HepG2 (cell line): ENCODE measurements around the gene TMEM79. TPM values are rescaled to one million over a fixed set of nuclear protein-coding genes. Genes with fewer than 3 reads are reported as not detected.

ENCODE experiments used
- DR1 ChIP-seq: sonication (generic); formaldehyde crosslinking; IDR thresholded peaks from 2 replicates; pipeline ENCODE4 v1.8.0; 2021; ENCODE audit warnings: mild to moderate bottlenecking, missing genetic modification reagents, inconsistent platforms
- GATAD2A ChIP-seq: IDR thresholded peaks from 2 replicates; pipeline ENCODE4 v1.6.1; 2016
- ISX ChIP-seq: sonication (generic); formaldehyde crosslinking; conservative IDR thresholded peaks from 2 replicates; pipeline ENCODE4 v1.5.0; 2020; ENCODE audit warnings: missing genetic modification reagents
- KDM5B ChIP-seq: sonication (generic); formaldehyde crosslinking; IDR thresholded peaks from 2 replicates; pipeline ENCODE4 v1.4.0; 2020; ENCODE audit warnings: missing genetic modification reagents, mild to moderate bottlenecking, borderline replicate concordance
- KDM6A ChIP-seq: IDR thresholded peaks from 2 replicates; pipeline ENCODE4 v1.6.1; 2016; ENCODE audit warnings: low read depth
- MBNL3 ChIP-seq: fragments of 250-450 bp; sonication (Bioruptor Pico); conservative IDR thresholded peaks from 2 replicates; pipeline ENCODE4 v1.8.0; 2022; ENCODE audit warnings: mild to moderate bottlenecking, inconsistent platforms
- PHB2 ChIP-seq: fragments of 450-650 bp; IDR thresholded peaks from 2 replicates; pipeline ENCODE4 v1.6.1; 2018; ENCODE audit not compliant: partially characterized antibody
- PHF8 ChIP-seq: sonication (generic); formaldehyde crosslinking; IDR thresholded peaks from 2 replicates; pipeline ENCODE4 v1.5.0; 2020; ENCODE audit warnings: missing genetic modification reagents
- POLR2AphosphoS2 ChIP-seq: IDR thresholded peaks from 2 replicates; pipeline ENCODE4 v1.6.1; 2011; ENCODE audit warnings: low read depth, low read length, improper control_type of control experiment
- SOX5 ChIP-seq: IDR thresholded peaks from 2 replicates; pipeline ENCODE4 v1.6.1; 2016; ENCODE audit warnings: borderline replicate concordance
- XRCC5 ChIP-seq: fragments of 200-400 bp; formaldehyde crosslinking; optimal IDR thresholded peaks from 2 replicates; pipeline ENCODE3; 2017; ENCODE audit warnings: mild to moderate bottlenecking, low read length
- ZFP36 ChIP-seq: fragments of 150-350 bp; IDR thresholded peaks from 2 replicates; pipeline ENCODE4 v1.6.1; 2018; ENCODE audit warnings: borderline replicate concordance, low read length, low read depth; ENCODE audit not compliant: partially characterized antibody
- ZFP62 ChIP-seq: sonication (generic); formaldehyde crosslinking; IDR thresholded peaks from 2 replicates; pipeline ENCODE4 v1.4.0; 2020; ENCODE audit warnings: missing genetic modification reagents
- ZFX ChIP-seq: sonication (generic); formaldehyde crosslinking; IDR thresholded peaks from 2 replicates; pipeline ENCODE4 v1.4.0; 2020; ENCODE audit warnings: mild to moderate bottlenecking, low read depth, missing genetic modification reagents, moderate library complexity
- ZKSCAN1 ChIP-seq: fragments of 150-350 bp; IDR thresholded peaks from 2 replicates; pipeline ENCODE4 v1.6.1; 2014; ENCODE audit warnings: low read length
- ZNF12 ChIP-seq: sonication (generic); formaldehyde crosslinking; IDR thresholded peaks from 2 replicates; pipeline ENCODE4 v1.5.0; 2020; ENCODE audit warnings: missing genetic modification reagents
- ZNF552 ChIP-seq: sonication (generic); formaldehyde crosslinking; IDR thresholded peaks from 2 replicates; pipeline ENCODE4 v1.9.0; 2022; ENCODE audit warnings: missing genetic modification reagents, mild to moderate bottlenecking, borderline replicate concordance
- ZNF562 ChIP-seq: sonication (generic); formaldehyde crosslinking; IDR thresholded peaks from 2 replicates; pipeline ENCODE4 v1.8.0; 2022; ENCODE audit warnings: missing genetic modification reagents, borderline replicate concordance
- ZNF564 ChIP-seq: sonication (generic); formaldehyde crosslinking; IDR thresholded peaks from 2 replicates; pipeline ENCODE4 v1.8.1; 2023; ENCODE audit warnings: mild to moderate bottlenecking, missing genetic modification reagents
- ZNF577 ChIP-seq: sonication (generic); formaldehyde crosslinking; IDR thresholded peaks from 2 replicates; pipeline ENCODE4 v1.4.0; 2020; ENCODE audit warnings: mild to moderate bottlenecking, low read depth, missing genetic modification reagents, borderline replicate concordance
- polyA plus RNA-seq, 8 experiments: library from polyadenylated mRNA; depleted of rRNA in 3 of 8; stranded (reverse) in 7 of 8; unstranded in 1 of 8; fragments of >200 nt; fragmentation: Illumina TruSeq in 4 of 8; extraction: Trizol in 4 of 8; gene quantifications; 2 replicates each; pipeline versions ENCODE4 v1.2.1 to v1.2.3, GENCODE V29; 2011 to 2016; ENCODE audit warnings: low read depth in 4 of 8, missing spikeins in 1 of 8, mixed read lengths in 1 of 8; ENCODE audit not compliant: insufficient read depth in 1 of 8
- total RNA-seq, 5 experiments: library from RNA; depleted of rRNA; stranded (reverse); fragments of >200 nt; fragmentation: Illumina TruSeq; extraction: Trizol; gene quantifications; 2 replicates each; pipeline ENCODE4 v1.2.3, GENCODE V29; 2016; ENCODE audit warnings: low read depth in 1 of 5
- TF ChIP-seq, protein P1 (sequence below): sonication (generic); formaldehyde crosslinking; IDR thresholded peaks from 2 replicates; pipeline ENCODE4 v1.4.0; 2020; ENCODE audit warnings: mild to moderate bottlenecking, low read depth, missing genetic modification reagents
- TF ChIP-seq, protein P2 (sequence below): sonication (generic); formaldehyde crosslinking; IDR thresholded peaks from 2 replicates; pipeline ENCODE4 v1.5.0; 2020; ENCODE audit warnings: missing genetic modification reagents
- TF ChIP-seq, protein P3 (sequence below): sonication (generic); formaldehyde crosslinking; IDR thresholded peaks from 2 replicates; pipeline ENCODE4 v1.5.0; 2020; ENCODE audit warnings: mild to moderate bottlenecking, missing genetic modification reagents
- TF ChIP-seq, protein P4 (sequence below): sonication (generic); formaldehyde crosslinking; IDR thresholded peaks from 2 replicates; pipeline ENCODE4 v1.5.0; 2020; ENCODE audit warnings: missing genetic modification reagents
- TF ChIP-seq, protein P5 (sequence below): sonication (generic); formaldehyde crosslinking; IDR thresholded peaks from 2 replicates; pipeline ENCODE4 v1.8.0; 2022; ENCODE audit warnings: mild to moderate bottlenecking, missing genetic modification reagents, moderate library complexity

The TMEM79 gene
- total and polyA plus RNA-seq, 2 of the 13 experiments (the other 11 are each of a cell fraction or from before 2014, with no cell fraction given), result 1.2 to 1.9 TPM

DNA sequence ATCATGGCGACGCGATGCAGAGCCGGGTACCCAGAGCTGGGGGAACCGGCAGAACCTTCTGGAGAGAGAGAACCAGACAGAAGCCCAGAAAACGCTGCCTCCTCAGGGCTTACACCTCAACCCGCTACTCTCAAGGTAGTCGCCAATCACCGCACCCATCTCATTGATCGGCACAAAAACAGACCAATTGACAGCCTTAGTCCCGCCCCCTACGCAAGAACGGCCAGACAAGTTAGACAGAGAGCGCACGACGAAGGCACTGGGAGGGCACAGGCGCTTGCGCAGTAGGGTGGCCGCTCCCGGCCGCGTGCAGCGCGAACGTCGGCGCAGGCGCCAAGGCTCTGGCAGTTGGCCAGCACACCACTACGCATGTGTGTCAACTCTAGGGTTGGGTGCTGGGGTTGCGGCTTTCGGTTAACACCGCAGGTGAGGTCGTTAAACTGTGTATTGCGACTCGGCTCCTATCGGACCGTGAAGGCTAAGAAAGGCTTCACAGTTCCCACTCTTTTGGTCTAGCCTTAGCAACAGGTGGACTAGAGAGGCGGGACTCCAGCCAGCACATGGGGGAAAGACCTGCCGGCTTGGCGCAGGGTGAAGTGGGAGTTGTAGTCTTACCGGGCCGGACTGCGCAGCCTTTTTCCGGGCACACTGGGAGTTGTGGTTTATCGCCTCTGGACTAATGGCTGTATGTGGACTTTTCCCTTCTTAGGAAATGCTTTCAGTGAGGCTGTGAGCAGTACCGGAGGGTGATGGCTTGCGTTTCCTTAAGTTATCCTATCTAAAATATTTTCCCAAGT is 54.3 kb downstream of the TMEM79 start, which contains the start of the genes CCT3 and TSACC (continued):
- TF ChIP-seq, protein P1, sequence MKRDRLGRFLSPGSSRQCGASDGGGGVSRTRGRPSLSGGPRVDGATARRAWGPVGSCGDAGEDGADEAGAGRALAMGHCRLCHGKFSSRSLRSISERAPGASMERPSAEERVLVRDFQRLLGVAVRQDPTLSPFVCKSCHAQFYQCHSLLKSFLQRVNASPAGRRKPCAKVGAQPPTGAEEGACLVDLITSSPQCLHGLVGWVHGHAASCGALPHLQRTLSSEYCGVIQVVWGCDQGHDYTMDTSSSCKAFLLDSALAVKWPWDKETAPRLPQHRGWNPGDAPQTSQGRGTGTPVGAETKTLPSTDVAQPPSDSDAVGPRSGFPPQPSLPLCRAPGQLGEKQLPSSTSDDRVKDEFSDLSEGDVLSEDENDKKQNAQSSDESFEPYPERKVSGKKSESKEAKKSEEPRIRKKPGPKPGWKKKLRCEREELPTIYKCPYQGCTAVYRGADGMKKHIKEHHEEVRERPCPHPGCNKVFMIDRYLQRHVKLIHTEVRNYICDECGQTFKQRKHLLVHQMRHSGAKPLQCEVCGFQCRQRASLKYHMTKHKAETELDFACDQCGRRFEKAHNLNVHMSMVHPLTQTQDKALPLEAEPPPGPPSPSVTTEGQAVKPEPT, result 0 out of 2 replicates have a peak, but pooled peaks have one; percentile 50
- TF ChIP-seq SOX5 (CRISPR knock-in tag), result no peak
- no peak for TF ChIP-seq POLR2AphosphoS2
- TF ChIP-seq ZNF552 (CRISPR knock-in tag), result no peak
- no peak; the same call in none of the 2 replicates for TF ChIP-seq GATAD2A (CRISPR knock-in tag)
- TF ChIP-seq KDM5B, result peak; percentile 60; the same call in 1 of the 2 replicates
- TF ChIP-seq MBNL3 (CRISPR knock-in tag), result no peak
- no peak for TF ChIP-seq ZFP36
- TF ChIP-seq PHB2, result no peak
- peak; percentile 76; the same call in 1 of the 2 replicates for TF ChIP-seq DR1 (CRISPR knock-in tag)
- TF ChIP-seq ZFP62 (CRISPR knock-in tag), result no peak
- TF ChIP-seq, protein P2, sequence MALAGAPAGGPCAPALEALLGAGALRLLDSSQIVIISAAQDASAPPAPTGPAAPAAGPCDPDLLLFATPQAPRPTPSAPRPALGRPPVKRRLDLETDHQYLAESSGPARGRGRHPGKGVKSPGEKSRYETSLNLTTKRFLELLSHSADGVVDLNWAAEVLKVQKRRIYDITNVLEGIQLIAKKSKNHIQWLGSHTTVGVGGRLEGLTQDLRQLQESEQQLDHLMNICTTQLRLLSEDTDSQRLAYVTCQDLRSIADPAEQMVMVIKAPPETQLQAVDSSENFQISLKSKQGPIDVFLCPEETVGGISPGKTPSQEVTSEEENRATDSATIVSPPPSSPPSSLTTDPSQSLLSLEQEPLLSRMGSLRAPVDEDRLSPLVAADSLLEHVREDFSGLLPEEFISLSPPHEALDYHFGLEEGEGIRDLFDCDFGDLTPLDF (CRISPR knock-in tag), result no peak
- TF ChIP-seq, protein P3, sequence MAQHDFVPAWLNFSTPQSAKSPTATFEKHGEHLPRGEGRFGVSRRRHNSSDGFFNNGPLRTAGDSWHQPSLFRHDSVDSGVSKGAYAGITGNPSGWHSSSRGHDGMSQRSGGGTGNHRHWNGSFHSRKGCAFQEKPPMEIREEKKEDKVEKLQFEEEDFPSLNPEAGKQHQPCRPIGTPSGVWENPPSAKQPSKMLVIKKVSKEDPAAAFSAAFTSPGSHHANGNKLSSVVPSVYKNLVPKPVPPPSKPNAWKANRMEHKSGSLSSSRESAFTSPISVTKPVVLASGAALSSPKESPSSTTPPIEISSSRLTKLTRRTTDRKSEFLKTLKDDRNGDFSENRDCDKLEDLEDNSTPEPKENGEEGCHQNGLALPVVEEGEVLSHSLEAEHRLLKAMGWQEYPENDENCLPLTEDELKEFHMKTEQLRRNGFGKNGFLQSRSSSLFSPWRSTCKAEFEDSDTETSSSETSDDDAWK (CRISPR knock-in tag), result no peak
- no peak for TF ChIP-seq ZNF12 (CRISPR knock-in tag)
- TF ChIP-seq ZNF564 (CRISPR knock-in tag), result no peak
- TF ChIP-seq, protein P4, sequence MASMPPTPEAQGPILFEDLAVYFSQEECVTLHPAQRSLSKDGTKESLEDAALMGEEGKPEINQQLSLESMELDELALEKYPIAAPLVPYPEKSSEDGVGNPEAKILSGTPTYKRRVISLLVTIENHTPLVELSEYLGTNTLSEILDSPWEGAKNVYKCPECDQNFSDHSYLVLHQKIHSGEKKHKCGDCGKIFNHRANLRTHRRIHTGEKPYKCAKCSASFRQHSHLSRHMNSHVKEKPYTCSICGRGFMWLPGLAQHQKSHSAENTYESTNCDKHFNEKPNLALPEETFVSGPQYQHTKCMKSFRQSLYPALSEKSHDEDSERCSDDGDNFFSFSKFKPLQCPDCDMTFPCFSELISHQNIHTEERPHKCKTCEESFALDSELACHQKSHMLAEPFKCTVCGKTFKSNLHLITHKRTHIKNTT (CRISPR knock-in tag), result no peak
- no peak for TF ChIP-seq ZNF562 (CRISPR knock-in tag)
- TF ChIP-seq, protein P5, sequence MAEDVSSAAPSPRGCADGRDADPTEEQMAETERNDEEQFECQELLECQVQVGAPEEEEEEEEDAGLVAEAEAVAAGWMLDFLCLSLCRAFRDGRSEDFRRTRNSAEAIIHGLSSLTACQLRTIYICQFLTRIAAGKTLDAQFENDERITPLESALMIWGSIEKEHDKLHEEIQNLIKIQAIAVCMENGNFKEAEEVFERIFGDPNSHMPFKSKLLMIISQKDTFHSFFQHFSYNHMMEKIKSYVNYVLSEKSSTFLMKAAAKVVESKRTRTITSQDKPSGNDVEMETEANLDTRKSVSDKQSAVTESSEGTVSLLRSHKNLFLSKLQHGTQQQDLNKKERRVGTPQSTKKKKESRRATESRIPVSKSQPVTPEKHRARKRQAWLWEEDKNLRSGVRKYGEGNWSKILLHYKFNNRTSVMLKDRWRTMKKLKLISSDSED (CRISPR knock-in tag), result no peak
- no peak for TF ChIP-seq ZNF577 (CRISPR knock-in tag)
- no peak for TF ChIP-seq KDM6A (CRISPR knock-in tag)
- no peak for TF ChIP-seq ISX (CRISPR knock-in tag)
- peak; percentile 74 for TF ChIP-seq ZFX
- TF ChIP-seq XRCC5, result peak; percentile 36
- TF ChIP-seq PHF8, result peak; percentile 75
- TF ChIP-seq ZKSCAN1, result no peak
